B cell (primary cell): Measurements from ENCODE around the gene LRBA. TPM values are rescaled to one million over a fixed set of nuclear protein-coding genes. Genes with fewer than 3 reads are reported as not detected.

Experiments used
- ATAC-seq: fragments of 200-7000 bp; cut with Tn5 transposase; one replicate; pipeline ENCODE4 v1.10.0; 2021; ENCODE audit warnings: low read depth, mild to moderate bottlenecking, moderate number of reproducible peaks, moderate library complexity
- CTCF ChIA-PET: fragments of 350-600 bp; sonication (Branson Sonifier 250); formaldehyde crosslinking; loops from one replicate; lab custom pipeline; 2021; ENCODE audit warnings: antibody characterized with exemption, inconsistent platforms; lab: Charles Lee
- POLR2A ChIA-PET: fragments of 350-600 bp; sonication (Branson Sonifier 250); formaldehyde crosslinking; loops from one replicate; lab custom pipeline; 2021; ENCODE audit warnings: antibody characterized with exemption; lab: Charles Lee
- DNase-seq: peaks from one replicate; pipeline ENCODE4 v3.0.0; 2013
- H2AFZ ChIP-seq: 2 replicates; pipeline ENCODE4 v1.6.1; 2012; ENCODE audit warnings: mild to moderate bottlenecking, low read depth, low read length; ENCODE audit not compliant: insufficient read depth, poor library complexity, severe bottlenecking
- H3K27ac ChIP-seq, 2 donors: 1 replicate in 1 of 2; 2 replicates in 1 of 2; pipeline ENCODE4 v1.5.1; 2012 to 2013; ENCODE audit warnings: low read length in 2 of 2, mild to moderate bottlenecking in 2 of 2, moderate library complexity in 1 of 2
- H3K27me3 ChIP-seq, 4 experiments: fragments of 200-600 bp in 1 of 4; sonication (generic) in 1 of 4; replicated peaks in 1 of 4; 1 replicate in 2 of 4; 2 replicates in 2 of 4; pipeline versions ENCODE4 v1.6.1 to v1.7.0; 2013 to 2016; ENCODE audit warnings: low read length in 3 of 4, mild to moderate bottlenecking in 2 of 4, mixed read lengths in 1 of 4, moderate library complexity in 1 of 4; ENCODE audit not compliant: insufficient read depth in 4 of 4, control insufficient read depth in 3 of 4; ENCODE audit errors: control extremely low read depth in 1 of 4
- H3K36me3 ChIP-seq, 2 experiments: replicated peaks in 1 of 2; 1 replicate in 1 of 2; 2 replicates in 1 of 2; pipeline versions ENCODE4 v1.6.1 to v1.7.1; 2013; ENCODE audit warnings: low read length in 1 of 2; ENCODE audit not compliant: insufficient read depth in 2 of 2, control insufficient read depth in 1 of 2; ENCODE audit errors: control extremely low read depth in 1 of 2, extremely low read depth in 1 of 2
- H3K4me1 ChIP-seq, 2 donors: fragments of 200-600 bp in 1 of 2; sonication (generic) in 1 of 2; 1 replicate in 1 of 2; 2 replicates in 1 of 2; pipeline versions ENCODE4 v1.5.1 to v1.6.1; 2013 to 2017; ENCODE audit warnings: low read length in 2 of 2; ENCODE audit not compliant: control insufficient read depth in 2 of 2, insufficient read depth in 2 of 2
- H3K4me2 ChIP-seq: replicated peaks from 2 replicates; pipeline ENCODE3; 2012; ENCODE audit warnings: mild to moderate bottlenecking, low read depth, low read length; ENCODE audit not compliant: poor library complexity, severe bottlenecking
- H3K4me3 ChIP-seq, 5 experiments: fragments of 200-600 bp in 1 of 5; sonication (generic) in 1 of 5; 1 replicate in 3 of 5; 2 replicates in 2 of 5; pipeline versions ENCODE4 v1.5.1 to v1.7.0; 2011 to 2016; ENCODE audit warnings: low read length in 4 of 5, mild to moderate bottlenecking in 4 of 5, low read depth in 2 of 5, control low read depth in 1 of 5, moderate library complexity in 1 of 5; ENCODE audit not compliant: insufficient read depth in 1 of 5; ENCODE audit errors: control extremely low read depth in 1 of 5, extremely low read depth in 1 of 5
- H3K79me2 ChIP-seq: fragments of 200-600 bp; sonication (generic); one replicate; pipeline ENCODE4 v1.6.0; 2016; ENCODE audit warnings: low read length; ENCODE audit not compliant: control insufficient read depth, insufficient read depth
- H3K9ac ChIP-seq: fragments of 200-600 bp; sonication (generic); 2 replicates; pipeline ENCODE4 v1.6.1; 2017; ENCODE audit warnings: mild to moderate bottlenecking, low read length, moderate library complexity
- H3K9me3 ChIP-seq, 3 donors: one replicate each; pipeline versions ENCODE4 v1.6.1 to v1.7.1; 2013; ENCODE audit warnings: low read length in 2 of 3; ENCODE audit not compliant: control insufficient read depth in 2 of 3, insufficient read depth in 1 of 3; ENCODE audit errors: control extremely low read depth in 1 of 3
- H4K20me1 ChIP-seq: 2 replicates; pipeline ENCODE4 v1.6.0; 2012; ENCODE audit warnings: mild to moderate bottlenecking, low read length; ENCODE audit not compliant: insufficient read depth, control insufficient read depth, poor library complexity, severe bottlenecking
- H3K27ac Mint-ChIP-seq: one replicate; pipeline ENCODE4 v1.8.0; 2021; ENCODE audit warnings: mixed read lengths
- H3K27me3 Mint-ChIP-seq: one replicate; pipeline ENCODE4 v1.8.0; 2021; ENCODE audit warnings: mixed read lengths
- H3K4me1 Mint-ChIP-seq: one replicate; pipeline ENCODE4 v1.8.0; 2021; ENCODE audit warnings: mixed read lengths
- H3K4me3 Mint-ChIP-seq: one replicate; pipeline ENCODE4 v1.8.0; 2021; ENCODE audit warnings: mixed read lengths
- H3K9me3 Mint-ChIP-seq: one replicate; pipeline ENCODE4 v1.8.0; 2022; ENCODE audit warnings: mixed read lengths; ENCODE audit not compliant: insufficient read depth
- EZH2 ChIP-seq: IDR thresholded peaks from 2 replicates; pipeline ENCODE4 v1.6.1; 2012; ENCODE audit warnings: borderline replicate concordance, low read depth, mild to moderate bottlenecking, moderate library complexity, low read length; ENCODE audit not compliant: insufficient read depth, poor library complexity, severe bottlenecking
- WGBS: methylation state at CpG from one replicate; pipeline ENCODE4 v1.1.5; 2013; ENCODE audit warnings: missing lambda C conversion rate; ENCODE audit not compliant: insufficient coverage; 5-methylcytosine and 5-hydroxymethylcytosine counted together
- intact Hi-C: fragments of 100-400 bp; cut with micrococcal nuclease; formaldehyde crosslinking; loops from one replicate; pipeline ENCODE4 v1.10.0; 2022
- polyA plus RNA-seq: library from polyadenylated mRNA; depleted of rRNA; stranded (reverse); fragments of >200 nt; gene quantifications from 2 replicates; pipeline ENCODE4 v1.2.3, GENCODE V29; 2012
- total RNA-seq, 2 donors: library from RNA; stranded (reverse); fragments of 120-200 nt in 1 of 2; gene quantifications; 1 replicate in 1 of 2; 2 replicates in 1 of 2; pipeline versions ENCODE4 v1.2.3 to v1.2.4, GENCODE V29; 2013 to 2022
- TF ChIP-seq, protein P1 (sequence below): fragments of 200-600 bp; IDR thresholded peaks from one replicate; pipeline ENCODE4 v1.8.0; 2022; ENCODE audit warnings: antibody characterized with exemption, mild to moderate bottlenecking

Gene LRBA
- total and polyA plus RNA-seq, 2 donors (not counting 1 experiment from before 2014, with no cell fraction given), result 17.5 to 86.7 TPM

GRCh38 chr4:150323406-150324325, 691.4 kb downstream of the LRBA start:
- Histone ChIP-seq H4K20me1 (no peaks in the 10 kb centered on the region), H3K4me2 (no peak overlapping the region), H3K36me3 (peaks cover 0 to 15% of the 10 kb centered on the region in 2 experiments), H3K9ac (no peak overlapping the region), H3K27me3 (no peaks in the 10 kb centered on the region), H3K9me3 (no peaks in the 10 kb centered on the region), H3K4me1 (no peaks in the 10 kb centered on the region), H3K79me2 (no peaks in the 10 kb centered on the region), H3K4me3 (no peak overlapping the region), H2AFZ (no peak overlapping the region), H3K27ac (no peak overlapping the region)
- Mint-ChIP-seq H3K27me3 (no peaks in the 10 kb centered on the region), H3K4me1 (peaks cover 4% of the 10 kb centered on the region), H3K9me3 (no peaks in the 10 kb centered on the region), H3K27ac (no peak overlapping the region), H3K4me3 (no peak overlapping the region)
- WGBS, result 100% methylated on average over 6 of the region's 7 CpGs
- intact Hi-C loops, result no loop called here
- TF ChIP-seq, protein P1, sequence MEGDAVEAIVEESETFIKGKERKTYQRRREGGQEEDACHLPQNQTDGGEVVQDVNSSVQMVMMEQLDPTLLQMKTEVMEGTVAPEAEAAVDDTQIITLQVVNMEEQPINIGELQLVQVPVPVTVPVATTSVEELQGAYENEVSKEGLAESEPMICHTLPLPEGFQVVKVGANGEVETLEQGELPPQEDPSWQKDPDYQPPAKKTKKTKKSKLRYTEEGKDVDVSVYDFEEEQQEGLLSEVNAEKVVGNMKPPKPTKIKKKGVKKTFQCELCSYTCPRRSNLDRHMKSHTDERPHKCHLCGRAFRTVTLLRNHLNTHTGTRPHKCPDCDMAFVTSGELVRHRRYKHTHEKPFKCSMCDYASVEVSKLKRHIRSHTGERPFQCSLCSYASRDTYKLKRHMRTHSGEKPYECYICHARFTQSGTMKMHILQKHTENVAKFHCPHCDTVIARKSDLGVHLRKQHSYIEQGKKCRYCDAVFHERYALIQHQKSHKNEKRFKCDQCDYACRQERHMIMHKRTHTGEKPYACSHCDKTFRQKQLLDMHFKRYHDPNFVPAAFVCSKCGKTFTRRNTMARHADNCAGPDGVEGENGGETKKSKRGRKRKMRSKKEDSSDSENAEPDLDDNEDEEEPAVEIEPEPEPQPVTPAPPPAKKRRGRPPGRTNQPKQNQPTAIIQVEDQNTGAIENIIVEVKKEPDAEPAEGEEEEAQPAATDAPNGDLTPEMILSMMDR, result no peak
- TF ChIP-seq EZH2, result no peak
- ChIA-PET POLR2A (no interaction called here), CTCF (no interaction called here)
- DNase-seq, result no peak
- ATAC-seq, result no peak

- H3K4me1 Mint-ChIP-seq, result no peaks in the 10 kb centered on the region
- H3K4me3 Mint-ChIP-seq, result no peak overlapping the region
- no peak overlapping the region for H3K4me3 ChIP-seq
- intact Hi-C loops, result no loop called here
- H4K20me1 ChIP-seq, result no peaks in the 10 kb centered on the region
- TF ChIP-seq EZH2, result no peak
- TF ChIP-seq, protein P1, result no peak
- no peak overlapping the region for H3K27ac Mint-ChIP-seq
- no peak overlapping the region for H3K27ac ChIP-seq
- H2AFZ ChIP-seq, result no peak overlapping the region
- H3K9me3 Mint-ChIP-seq, result no peaks in the 10 kb centered on the region
- H3K36me3 ChIP-seq, result peaks cover 0 to 18% of the 10 kb centered on the region in 2 experiments
- 100% methylated on average over 1 of the region's 4 CpGs for WGBS
- DNase-seq (no peak), ATAC-seq (no peak)
- no peak overlapping the region for H3K9ac ChIP-seq
- H3K4me1 ChIP-seq, result no peaks in the 10 kb centered on the region
- H3K27me3 ChIP-seq, result no peaks in the 10 kb centered on the region
- ChIA-PET POLR2A (no interaction called here), CTCF (interaction anchor here (0.6 kb wide), 1 partner anchor 544 kb away, joined by 3 read pairs; no protein-coding TSS in a partner anchor)
- H3K27me3 Mint-ChIP-seq, result no peaks in the 10 kb centered on the region
- no peaks in the 10 kb centered on the region for H3K79me2 ChIP-seq
- no peaks in the 10 kb centered on the region for H3K9me3 ChIP-seq
- H3K4me2 ChIP-seq, result no peak overlapping the region
Observed at GRCh38 chr4:150322646-150323045, 692.4 kb downstream of the LRBA start.
